ENCODE data around the gene VSIG10L. TPM values are rescaled to one million over a fixed set of nuclear protein-coding genes. Genes with fewer than 3 reads are reported as not detected.

The VSIG10L gene
- polyA plus RNA-seq, 4 donors: 1.4 to 6.0 (median 2.4) TPM

GRCh38 chr19:51337141-51337860, 4.6 kb downstream of the VSIG10L start:
- WGBS, 3 donors: 92 to 95% (median 94%) methylated on average over 13 of the region's 13 CpGs
- FAIRE-seq: no peak
- H3K27me3 ChIP-seq (ENCODE audit: control insufficient read depth in 3 of 3, insufficient read depth in 3 of 3, low read length in 3 of 3): peaks cover 0 to 3% (median 0%) of the 10 kb centered on the region in 3 donors

GRCh38 chr19:51333836-51334460, 8.0 kb downstream of the VSIG10L start:
- no peaks in the 10 kb centered on the region for H3K27me3 ChIP-seq (ENCODE audit: control insufficient read depth in 3 of 3, insufficient read depth in 3 of 3, low read length in 3 of 3)
- H3K9me3 ChIP-seq (ENCODE audit: control insufficient read depth in 2 of 2, insufficient read depth in 1 of 2, low read depth in 1 of 2, low read length in 1 of 2): no peaks in the 10 kb centered on the region
- H3K4me1 ChIP-seq (ENCODE audit: control insufficient read depth in 3 of 3, insufficient read depth in 2 of 3, low read depth in 1 of 3, low read length in 2 of 3): no peaks in the 10 kb centered on the region
- no peak for DNase-seq
- FAIRE-seq: no peak
- H3K36me3 ChIP-seq (ENCODE audit: control insufficient read depth in 3 of 3, insufficient read depth in 2 of 3, low read depth in 1 of 3, low read length in 3 of 3): peaks cover 0 to 5% (median 0%) of the 10 kb centered on the region in 3 donors
- no peak overlapping the region for H3K27ac ChIP-seq (ENCODE audit: low read depth in 1 of 3, low read length in 2 of 3)
- WGBS, 3 donors: 90 to 91% (median 90%) methylated on average over 13 of the region's 13 CpGs
- no peak overlapping the region for H3K4me3 ChIP-seq (ENCODE audit: low read depth in 1 of 3, low read length in 3 of 3)

More at GRCh38 chr19:51337141-51337860, 4.6 kb downstream of the VSIG10L start:
- H3K36me3 ChIP-seq (ENCODE audit: control insufficient read depth in 3 of 3, insufficient read depth in 2 of 3, low read depth in 1 of 3, low read length in 3 of 3): peaks cover 0 to under 1% (median 0%) of the 10 kb centered on the region in 3 donors
- DNase-seq: no peak
- H3K9me3 ChIP-seq (ENCODE audit: control insufficient read depth in 2 of 2, insufficient read depth in 1 of 2, low read depth in 1 of 2, low read length in 1 of 2): no peaks in the 10 kb centered on the region
- H3K4me1 ChIP-seq (ENCODE audit: control insufficient read depth in 3 of 3, insufficient read depth in 2 of 3, low read depth in 1 of 3, low read length in 2 of 3): peaks cover 0 to 6% (median 5%) of the 10 kb centered on the region in 3 donors
- no peak overlapping the region for H3K27ac ChIP-seq (ENCODE audit: low read depth in 1 of 3, low read length in 2 of 3)
- H3K4me3 ChIP-seq (ENCODE audit: low read depth in 1 of 3, low read length in 3 of 3): no peak overlapping the region

DNA sequence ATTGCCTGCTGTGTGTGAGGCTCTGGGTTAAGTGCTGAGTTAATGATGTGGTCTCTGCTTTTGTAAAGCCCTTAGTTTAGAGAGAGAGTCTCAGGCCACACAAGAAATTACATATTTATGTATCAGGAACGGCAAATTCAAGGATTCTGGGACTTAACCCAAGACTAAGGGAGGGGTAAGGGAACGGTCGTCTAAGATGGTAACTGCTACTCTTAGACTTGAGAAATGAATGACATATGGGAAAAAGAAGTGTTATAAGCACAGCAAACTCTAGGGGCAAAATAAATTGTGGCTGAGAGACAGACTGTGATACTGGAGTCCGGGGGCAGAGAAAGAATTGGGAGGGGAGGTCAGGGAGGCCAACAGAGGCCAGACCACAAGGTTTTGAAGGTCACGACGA, 10.2 kb downstream of the VSIG10L start:
- Histone ChIP-seq H3K36me3 (ENCODE audit: control insufficient read depth in 3 of 3, insufficient read depth in 2 of 3, low read depth in 1 of 3, low read length in 3 of 3) (peaks cover 0 to 5% (median 0%) of the 10 kb centered on the region in 3 donors), H3K4me1 (ENCODE audit: control insufficient read depth in 3 of 3, insufficient read depth in 2 of 3, low read depth in 1 of 3, low read length in 2 of 3) (peaks cover 0 to 9% (median 0%) of the 10 kb centered on the region in 3 donors), H3K27ac (ENCODE audit: low read depth in 1 of 3, low read length in 2 of 3) (no peak overlapping the region), H3K9me3 (ENCODE audit: control insufficient read depth in 2 of 2, insufficient read depth in 1 of 2, low read depth in 1 of 2, low read length in 1 of 2) (no peaks in the 10 kb centered on the region), H3K4me3 (ENCODE audit: low read depth in 1 of 3, low read length in 3 of 3) (no peak overlapping the region), H3K27me3 (ENCODE audit: control insufficient read depth in 3 of 3, insufficient read depth in 3 of 3, low read length in 3 of 3) (peaks cover 0 to 20% (median 0%) of the 10 kb centered on the region in 3 donors)
- 85 to 92% (median 90%) methylated on average over 6 of the region's 6 CpGs for WGBS, 3 donors
- DNase-seq (no peak), FAIRE-seq (no peak)

DNA sequence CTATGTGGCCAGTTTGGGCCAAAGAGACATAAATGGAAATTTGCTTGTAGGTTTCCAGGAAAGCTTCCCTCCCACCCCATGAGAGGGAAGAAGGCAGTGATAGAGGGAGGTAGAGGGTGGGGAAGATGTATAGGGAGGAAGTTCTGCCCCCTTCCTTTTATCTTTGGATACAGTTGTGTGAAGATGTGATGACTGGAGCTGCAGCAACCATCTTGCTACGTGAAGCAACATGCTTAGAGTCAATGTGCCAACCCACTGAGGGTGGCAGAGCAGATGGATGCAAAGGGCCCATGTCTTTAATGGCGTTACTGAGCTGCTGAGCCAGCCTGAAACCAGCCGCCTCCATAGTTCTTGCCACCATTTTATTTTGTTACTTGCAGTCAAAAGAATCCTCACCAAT, 10.7 kb downstream of the VSIG10L start:
- FAIRE-seq (no peak), DNase-seq (no peak)
- WGBS, 3 donors: 61 to 78% (median 78%) methylated on average over 3 of the region's 3 CpGs
- H3K27ac ChIP-seq (ENCODE audit: low read depth in 1 of 3, low read length in 2 of 3): no peak overlapping the region
- H3K27me3 ChIP-seq (ENCODE audit: control insufficient read depth in 3 of 3, insufficient read depth in 3 of 3, low read length in 3 of 3): peaks cover 0 to 21% (median under 1%) of the 10 kb centered on the region in 3 donors
- no peak overlapping the region for H3K4me3 ChIP-seq (ENCODE audit: low read depth in 1 of 3, low read length in 3 of 3)
- H3K4me1 ChIP-seq (ENCODE audit: control insufficient read depth in 3 of 3, insufficient read depth in 2 of 3, low read depth in 1 of 3, low read length in 2 of 3): peaks cover 0 to 9% (median 0%) of the 10 kb centered on the region in 3 donors
- H3K36me3 ChIP-seq (ENCODE audit: control insufficient read depth in 3 of 3, insufficient read depth in 2 of 3, low read depth in 1 of 3, low read length in 3 of 3): peaks cover 0 to 5% (median 0%) of the 10 kb centered on the region in 3 donors
- no peaks in the 10 kb centered on the region for H3K9me3 ChIP-seq (ENCODE audit: control insufficient read depth in 2 of 2, insufficient read depth in 1 of 2, low read depth in 1 of 2, low read length in 1 of 2)

GRCh38 chr19:51330366-51330765, 11.6 kb downstream of the VSIG10L start:
- 93 to 100% (median 98%) methylated on average over 4 of the region's 4 CpGs for WGBS, 3 donors
- Histone ChIP-seq H3K9me3 (ENCODE audit: control insufficient read depth in 2 of 2, insufficient read depth in 1 of 2, low read depth in 1 of 2, low read length in 1 of 2) (no peaks in the 10 kb centered on the region), H3K27ac (ENCODE audit: low read depth in 1 of 3, low read length in 2 of 3) (no peak overlapping the region), H3K36me3 (ENCODE audit: control insufficient read depth in 3 of 3, insufficient read depth in 2 of 3, low read depth in 1 of 3, low read length in 3 of 3) (peaks cover 0 to 5% (median 0%) of the 10 kb centered on the region in 3 donors), H3K27me3 (ENCODE audit: control insufficient read depth in 3 of 3, insufficient read depth in 3 of 3, low read length in 3 of 3) (peaks cover 0 to 28% (median 4%) of the 10 kb centered on the region in 3 donors), H3K4me1 (ENCODE audit: control insufficient read depth in 3 of 3, insufficient read depth in 2 of 3, low read depth in 1 of 3, low read length in 2 of 3) (peaks cover 0 to 9% (median 0%) of the 10 kb centered on the region in 3 donors), H3K4me3 (ENCODE audit: low read depth in 1 of 3, low read length in 3 of 3) (no peak overlapping the region)
- FAIRE-seq: no peak
- DNase-seq: no peak

DNA sequence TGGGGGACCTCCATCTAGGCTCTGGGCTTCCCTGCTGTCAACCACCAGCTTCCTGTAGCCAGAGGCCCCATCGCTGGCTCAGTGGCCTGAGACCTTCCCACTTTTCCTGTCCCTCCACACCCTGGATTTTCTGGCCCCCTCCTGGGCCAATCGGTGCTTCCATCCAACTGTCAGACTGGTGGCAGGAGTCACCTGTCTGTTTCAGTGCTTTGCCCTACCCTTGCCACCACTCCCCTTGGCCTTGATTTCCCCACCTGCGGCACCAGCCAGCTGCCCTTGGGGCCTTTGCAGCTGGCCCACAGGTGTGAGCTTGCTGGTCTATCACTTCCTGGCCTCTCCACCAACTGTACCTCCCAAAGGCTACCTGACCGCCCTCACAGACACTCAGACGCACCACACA, 12.5 kb downstream of the VSIG10L start:
- peaks cover 0 to 28% (median 4%) of the 10 kb centered on the region in 3 donors for H3K27me3 ChIP-seq (ENCODE audit: control insufficient read depth in 3 of 3, insufficient read depth in 3 of 3, low read length in 3 of 3)

DNA sequence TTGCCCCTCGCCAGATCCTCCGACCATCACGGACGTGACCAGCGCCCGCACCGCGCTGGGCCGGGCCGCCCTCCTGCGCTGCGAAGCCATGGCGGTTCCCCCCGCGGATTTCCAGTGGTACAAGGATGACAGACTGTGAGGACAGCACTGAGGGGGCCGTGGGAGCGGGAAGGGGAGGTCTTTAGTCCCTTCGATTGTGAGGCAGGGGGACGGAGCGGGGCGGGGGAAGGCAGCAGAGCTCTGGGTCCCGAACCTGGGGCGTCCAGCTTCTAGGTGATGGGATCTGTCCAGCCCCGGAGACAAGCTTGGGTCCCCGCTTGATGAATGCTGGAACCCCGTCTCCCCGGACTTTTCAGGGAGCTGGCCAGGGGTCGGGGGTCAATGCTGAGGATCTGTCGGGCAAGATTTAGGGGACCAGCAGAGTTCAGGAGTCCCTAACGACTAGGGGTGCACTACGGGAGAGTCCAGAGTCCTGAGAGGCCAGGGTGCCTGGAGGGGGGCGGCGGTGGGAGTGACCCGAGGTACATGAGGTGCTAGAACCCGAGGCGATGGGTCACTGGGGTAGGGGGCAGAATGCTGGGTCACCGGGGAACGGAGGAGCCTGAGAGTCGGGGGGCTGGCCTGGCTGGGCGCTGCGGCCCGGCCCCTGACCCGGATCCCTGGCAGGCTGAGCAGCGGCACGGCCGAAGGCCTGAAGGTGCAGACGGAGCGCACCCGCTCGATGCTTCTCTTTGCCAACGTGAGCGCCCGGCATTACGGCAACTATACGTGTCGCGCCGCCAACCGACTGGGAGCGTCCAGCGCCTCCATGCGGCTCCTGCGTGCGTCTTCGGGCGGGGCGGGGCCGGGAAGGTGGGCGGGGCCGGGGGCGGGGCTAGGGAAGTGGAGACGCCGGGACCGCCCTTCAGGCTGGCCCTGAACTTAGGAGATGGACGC, 14.6 kb downstream of the VSIG10L start:
- Histone ChIP-seq H3K4me3 (ENCODE audit: low read depth in 1 of 3, low read length in 3 of 3) (peak overlapping the region in 1 of 3 donors; percentile 21), H3K4me1 (ENCODE audit: control insufficient read depth in 3 of 3, insufficient read depth in 2 of 3, low read depth in 1 of 3, low read length in 2 of 3) (peaks cover 0 to 9% (median 0%) of the 10 kb centered on the region in 3 donors), H3K27me3 (ENCODE audit: control insufficient read depth in 3 of 3, insufficient read depth in 3 of 3, low read length in 3 of 3) (peaks cover 0 to 28% (median 4%) of the 10 kb centered on the region in 3 donors), H3K27ac (ENCODE audit: low read depth in 1 of 3, low read length in 2 of 3) (no peak overlapping the region), H3K36me3 (ENCODE audit: control insufficient read depth in 3 of 3, insufficient read depth in 2 of 3, low read depth in 1 of 3, low read length in 3 of 3) (peaks cover 0 to 5% (median 0%) of the 10 kb centered on the region in 3 donors), H3K9me3 (ENCODE audit: control insufficient read depth in 2 of 2, insufficient read depth in 1 of 2, low read depth in 1 of 2, low read length in 1 of 2) (no peaks in the 10 kb centered on the region)
- 4 to 8% (median 6%) methylated on average over 54 to 75 of the region's 75 CpGs for WGBS, 3 donors
- DNase-seq (peak; percentile 53 to 54), FAIRE-seq (no peak)

More for the DNA sequence above, 12.5 kb downstream of the VSIG10L start:
- Histone ChIP-seq H3K27ac (ENCODE audit: low read depth in 1 of 3, low read length in 2 of 3) (no peak overlapping the region), H3K4me1 (ENCODE audit: control insufficient read depth in 3 of 3, insufficient read depth in 2 of 3, low read depth in 1 of 3, low read length in 2 of 3) (peaks cover 0 to 9% (median 0%) of the 10 kb centered on the region in 3 donors), H3K9me3 (ENCODE audit: control insufficient read depth in 2 of 2, insufficient read depth in 1 of 2, low read depth in 1 of 2, low read length in 1 of 2) (no peaks in the 10 kb centered on the region), H3K4me3 (ENCODE audit: low read depth in 1 of 3, low read length in 3 of 3) (no peak overlapping the region), H3K36me3 (ENCODE audit: control insufficient read depth in 3 of 3, insufficient read depth in 2 of 3, low read depth in 1 of 3, low read length in 3 of 3) (peaks cover 0 to 5% (median 0%) of the 10 kb centered on the region in 3 donors)
- FAIRE-seq (no peak), DNase-seq (no peak)
- 78 to 87% (median 87%) methylated on average over 5 of the region's 5 CpGs for WGBS, 3 donors

Data from small intestine (tissue), 7 donors.